ENCODE measurements around the gene ZNF765.

GRCh38 chr19:53422551-53422950 is 27.6 kb downstream of the ZNF765 start:
- TF ChIP-seq, protein P1, sequence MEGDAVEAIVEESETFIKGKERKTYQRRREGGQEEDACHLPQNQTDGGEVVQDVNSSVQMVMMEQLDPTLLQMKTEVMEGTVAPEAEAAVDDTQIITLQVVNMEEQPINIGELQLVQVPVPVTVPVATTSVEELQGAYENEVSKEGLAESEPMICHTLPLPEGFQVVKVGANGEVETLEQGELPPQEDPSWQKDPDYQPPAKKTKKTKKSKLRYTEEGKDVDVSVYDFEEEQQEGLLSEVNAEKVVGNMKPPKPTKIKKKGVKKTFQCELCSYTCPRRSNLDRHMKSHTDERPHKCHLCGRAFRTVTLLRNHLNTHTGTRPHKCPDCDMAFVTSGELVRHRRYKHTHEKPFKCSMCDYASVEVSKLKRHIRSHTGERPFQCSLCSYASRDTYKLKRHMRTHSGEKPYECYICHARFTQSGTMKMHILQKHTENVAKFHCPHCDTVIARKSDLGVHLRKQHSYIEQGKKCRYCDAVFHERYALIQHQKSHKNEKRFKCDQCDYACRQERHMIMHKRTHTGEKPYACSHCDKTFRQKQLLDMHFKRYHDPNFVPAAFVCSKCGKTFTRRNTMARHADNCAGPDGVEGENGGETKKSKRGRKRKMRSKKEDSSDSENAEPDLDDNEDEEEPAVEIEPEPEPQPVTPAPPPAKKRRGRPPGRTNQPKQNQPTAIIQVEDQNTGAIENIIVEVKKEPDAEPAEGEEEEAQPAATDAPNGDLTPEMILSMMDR (IDR thresholded peaks at IDR 0.05), result no peak
- TF ChIP-seq POLR2A (IDR thresholded peaks at IDR 0.05), result no peak
